Epithelial cell of prostate (primary cell): ENCODE measurements around the gene POTEM.
"Not testable (repeated sequence)": the region's sequence is repeated elsewhere in the genome, so short reads cannot be mapped to it uniquely, and the experiment has no call there.

Experiments used
- DNase-seq: peaks from one replicate; pipeline ENCODE4 v3.0.0-alpha.2; 2011; ENCODE audit warnings: low read depth, low spot score
- H3K27ac ChIP-seq: fragments of 450-650 bp; 2 replicates; pipeline ENCODE4 v1.5.1; 2017; ENCODE audit warnings: mild to moderate bottlenecking

The POTEM gene

GRCh38 chr14:18967134-18967533, at the start of gene POTEM:
Gene POTEM, plus strand, starts transcription at chr14:18967434. Its CDS starts 52 bp downstream, at chr14:18967486.
- not testable (repeated sequence) for H3K27ac ChIP-seq, DNase-seq

GRCh38 chr14:18918345-18918744, 48.9 kb upstream of the POTEM start:
- not testable (repeated sequence) for DNase-seq

DNA sequence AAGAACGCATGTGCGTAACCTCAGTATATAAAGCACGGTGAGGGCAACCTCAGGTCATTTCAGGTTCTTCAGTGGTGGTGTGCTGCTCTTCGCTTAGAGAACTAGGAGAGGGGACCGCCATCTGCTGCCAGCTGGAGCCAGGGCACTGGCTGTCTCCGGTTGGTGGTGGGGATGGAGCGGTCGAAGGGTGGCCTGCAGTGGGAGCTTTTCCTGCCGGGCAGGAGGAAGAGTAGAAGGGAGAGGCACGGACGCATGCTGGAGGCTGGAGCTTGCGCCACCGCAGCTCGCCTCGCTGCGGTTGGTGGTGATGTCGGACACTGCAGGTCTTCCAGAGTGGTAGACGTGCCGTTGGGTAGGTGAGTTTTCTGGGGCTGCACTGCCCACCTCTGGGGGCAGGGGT, 47.2 kb upstream of the POTEM start:
- DNase-seq, H3K27ac ChIP-seq: not testable (repeated sequence)

More at GRCh38 chr14:18918345-18918744, 48.9 kb upstream of the POTEM start:
- not testable (repeated sequence) for H3K27ac ChIP-seq

DNA sequence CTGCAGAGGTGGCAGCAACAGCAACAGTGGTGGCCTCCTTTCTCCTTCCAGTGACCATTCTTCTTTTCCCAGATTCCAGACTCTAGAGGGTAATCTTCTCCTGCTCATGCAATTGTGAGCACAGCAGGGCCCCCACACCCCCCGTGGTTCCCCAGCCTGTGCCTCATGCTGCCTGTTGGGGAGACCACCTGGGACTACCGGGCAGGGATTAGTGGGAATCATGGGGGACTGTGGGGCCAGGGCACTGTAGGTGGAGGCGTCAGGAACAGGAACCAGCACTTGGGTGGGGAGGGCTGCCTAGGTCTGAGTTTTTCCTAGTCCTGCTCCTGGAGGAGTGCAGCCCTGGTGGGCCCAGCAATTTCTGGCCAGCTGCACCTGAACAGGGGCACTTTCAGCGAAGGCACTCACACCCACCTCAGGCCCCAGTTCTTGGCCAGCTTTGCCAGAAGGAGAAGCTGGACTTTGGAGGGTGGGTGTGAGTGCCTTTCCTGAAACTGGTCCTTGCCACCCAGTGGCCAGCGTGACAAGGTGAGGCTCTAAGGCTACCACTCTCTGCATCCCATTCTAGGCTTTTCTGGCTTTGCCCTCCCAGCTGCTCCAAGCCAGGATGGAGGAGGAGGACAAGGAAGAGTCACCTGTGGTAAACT, 46.1 kb upstream of the POTEM start:
- DNase-seq = not testable (repeated sequence)

DNA sequence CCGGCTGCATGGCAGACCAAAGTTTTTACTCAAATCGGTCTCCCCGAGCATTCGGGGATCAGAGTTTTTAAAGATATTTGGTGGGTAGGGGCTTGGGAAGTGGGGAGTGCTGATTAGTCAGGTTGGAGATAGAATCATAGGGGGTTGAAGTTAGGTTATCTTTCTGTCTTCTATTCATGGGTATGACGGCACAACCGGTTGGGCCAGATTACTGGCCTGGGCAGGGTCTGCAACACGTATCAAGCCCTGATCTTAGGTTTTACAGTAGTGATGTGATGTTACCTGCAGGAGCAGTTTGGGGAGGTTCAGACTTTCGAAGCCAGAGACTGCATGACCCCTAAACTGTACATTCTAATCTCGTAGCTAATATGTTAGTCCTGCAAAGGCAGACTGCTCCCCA, 30.4 kb upstream of the POTEM start:
- not testable (repeated sequence) for DNase-seq

More for the DNA sequence above, 46.1 kb upstream of the POTEM start:
- H3K27ac ChIP-seq = not testable (repeated sequence)

DNA sequence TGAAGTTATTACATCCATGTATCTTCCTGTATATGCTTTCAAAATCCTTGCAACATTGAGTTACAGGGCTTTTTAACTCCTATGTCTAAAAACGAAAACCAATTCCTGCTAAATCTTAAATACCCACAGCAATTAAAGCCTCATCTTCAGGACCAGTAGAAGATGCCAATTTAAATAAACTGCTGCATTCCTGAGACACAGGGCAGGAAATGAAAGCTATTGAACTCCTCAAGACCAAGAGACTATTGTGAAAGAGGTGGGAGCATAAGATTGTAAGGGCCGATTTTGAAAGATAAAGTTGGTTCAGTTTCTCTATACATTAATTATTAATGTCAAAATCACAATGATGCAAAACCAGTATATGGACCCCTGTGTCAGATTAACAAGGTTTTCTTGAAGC, 28.5 kb upstream of the POTEM start:
- not testable (repeated sequence) for DNase-seq, H3K27ac ChIP-seq

More for the DNA sequence above, 30.4 kb upstream of the POTEM start:
- not testable (repeated sequence) for H3K27ac ChIP-seq

- not testable (repeated sequence) for H3K27ac ChIP-seq, DNase-seq
These were observed 17.3 kb upstream of the POTEM start for GRCh38 chr14:18949939-18950338.

- not testable (repeated sequence) for H3K27ac ChIP-seq, DNase-seq
These were observed 14.1 kb upstream of the POTEM start for GRCh38 chr14:18953085-18953484.

- H3K27ac ChIP-seq, DNase-seq: not testable (repeated sequence)
These were observed 11.4 kb upstream of the POTEM start for GRCh38 chr14:18955816-18956215.

DNA sequence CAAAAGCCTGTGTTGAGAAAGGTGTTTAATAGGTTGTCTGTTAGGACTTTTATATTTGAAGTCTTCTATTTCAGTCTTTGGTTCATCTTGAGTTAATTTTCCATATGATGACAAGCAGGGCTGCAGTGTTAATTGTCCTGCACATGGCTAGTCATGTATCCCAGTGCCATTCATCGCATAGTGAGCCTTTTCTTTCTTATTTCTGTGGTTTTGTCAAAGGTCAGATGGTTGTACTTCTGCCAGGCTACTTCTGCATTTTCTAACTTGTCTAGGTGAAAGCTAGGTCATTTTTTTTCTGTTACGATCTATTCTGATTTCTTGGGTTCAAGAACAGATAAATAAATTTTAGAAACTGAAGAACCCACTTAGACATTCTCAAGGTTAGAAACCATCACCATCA, 5.7 kb upstream of the POTEM start:
- H3K27ac ChIP-seq = not testable (repeated sequence)

DNA sequence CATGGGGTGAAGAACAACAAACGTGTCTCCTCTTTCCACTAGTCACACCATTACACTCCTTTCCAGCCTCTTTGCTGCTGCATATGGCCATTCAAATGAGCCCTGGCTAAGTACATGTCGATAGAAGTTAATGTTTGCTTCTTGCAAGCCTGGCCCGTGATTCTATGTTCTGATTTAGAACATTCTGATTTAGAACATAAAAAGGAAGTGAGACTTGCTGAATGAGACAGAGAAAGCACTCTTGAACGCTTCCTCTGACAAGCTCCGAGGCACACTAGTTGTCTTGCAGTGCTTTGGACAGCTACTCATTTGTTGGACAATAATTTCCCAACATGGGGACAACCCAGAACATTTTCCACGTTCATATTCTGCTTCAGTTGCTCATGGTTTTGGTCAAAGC, 5.1 kb upstream of the POTEM start:
- not testable (repeated sequence) for DNase-seq, H3K27ac ChIP-seq

More for the DNA sequence above, 5.7 kb upstream of the POTEM start:
- not testable (repeated sequence) for DNase-seq

- not testable (repeated sequence) for DNase-seq, H3K27ac ChIP-seq
These were observed 4.0 kb upstream of the POTEM start for GRCh38 chr14:18963276-18963675.

- H3K27ac ChIP-seq, DNase-seq: not testable (repeated sequence)
These were observed 2.4 kb upstream of the POTEM start for GRCh38 chr14:18964878-18965277.

- DNase-seq, H3K27ac ChIP-seq: not testable (repeated sequence)
These were observed 35.3 kb downstream of the POTEM start for GRCh38 chr14:19002566-19002965.

- not testable (repeated sequence) for DNase-seq, H3K27ac ChIP-seq
These were observed 39.3 kb downstream of the POTEM start for GRCh38 chr14:19006490-19006889.

GRCh38 chr14:19007678-19008077, 40.4 kb downstream of the POTEM start:
- DNase-seq, H3K27ac ChIP-seq: not testable (repeated sequence)

DNA sequence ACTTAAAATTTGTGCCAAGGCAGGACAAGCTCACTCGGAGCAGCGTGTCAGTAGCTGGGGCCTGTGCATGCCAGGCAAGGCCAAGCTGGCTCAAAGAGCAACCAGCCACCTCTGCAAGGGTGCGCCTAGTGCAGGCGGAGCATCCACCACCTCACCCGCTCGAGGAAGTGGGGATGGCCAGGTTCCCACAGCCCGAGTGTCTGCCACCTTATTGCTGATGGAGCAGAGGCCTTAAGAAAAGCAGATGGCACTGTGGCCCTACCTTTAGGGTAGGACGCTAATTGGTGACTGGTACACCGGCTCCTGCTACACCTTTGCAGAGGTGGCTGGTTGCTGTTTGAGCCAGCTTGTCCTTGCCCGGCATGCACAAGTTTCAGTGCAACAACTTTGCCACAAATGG, 43.8 kb downstream of the POTEM start:
- not testable (repeated sequence) for DNase-seq, H3K27ac ChIP-seq

DNA sequence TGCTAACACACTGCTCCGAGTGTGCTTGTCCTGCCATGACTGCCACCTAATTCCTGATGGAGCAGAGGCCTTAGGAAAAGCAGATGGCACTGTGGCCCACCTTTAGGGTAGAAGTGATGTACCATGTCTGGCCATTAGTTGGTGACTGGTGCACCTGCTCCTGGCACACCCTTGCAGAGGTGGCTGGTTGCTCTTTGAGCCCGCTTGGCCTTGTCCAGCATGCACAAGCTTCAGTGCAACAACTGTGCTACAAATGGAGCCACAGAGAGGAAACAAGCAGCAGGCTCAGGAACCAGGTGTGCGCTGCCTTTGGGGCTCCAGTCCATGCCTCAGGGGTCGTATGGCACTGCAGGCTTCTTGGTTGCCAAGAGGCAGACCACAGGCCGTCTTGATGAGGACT, 44.5 kb downstream of the POTEM start:
- DNase-seq, H3K27ac ChIP-seq: not testable (repeated sequence)

- DNase-seq, H3K27ac ChIP-seq: not testable (repeated sequence)
These were observed 48.0 kb downstream of the POTEM start for GRCh38 chr14:19015185-19015584.

- H3K27ac ChIP-seq, DNase-seq: not testable (repeated sequence)
These were observed 57.9 kb downstream of the POTEM start for GRCh38 chr14:19025080-19025589.

DNA sequence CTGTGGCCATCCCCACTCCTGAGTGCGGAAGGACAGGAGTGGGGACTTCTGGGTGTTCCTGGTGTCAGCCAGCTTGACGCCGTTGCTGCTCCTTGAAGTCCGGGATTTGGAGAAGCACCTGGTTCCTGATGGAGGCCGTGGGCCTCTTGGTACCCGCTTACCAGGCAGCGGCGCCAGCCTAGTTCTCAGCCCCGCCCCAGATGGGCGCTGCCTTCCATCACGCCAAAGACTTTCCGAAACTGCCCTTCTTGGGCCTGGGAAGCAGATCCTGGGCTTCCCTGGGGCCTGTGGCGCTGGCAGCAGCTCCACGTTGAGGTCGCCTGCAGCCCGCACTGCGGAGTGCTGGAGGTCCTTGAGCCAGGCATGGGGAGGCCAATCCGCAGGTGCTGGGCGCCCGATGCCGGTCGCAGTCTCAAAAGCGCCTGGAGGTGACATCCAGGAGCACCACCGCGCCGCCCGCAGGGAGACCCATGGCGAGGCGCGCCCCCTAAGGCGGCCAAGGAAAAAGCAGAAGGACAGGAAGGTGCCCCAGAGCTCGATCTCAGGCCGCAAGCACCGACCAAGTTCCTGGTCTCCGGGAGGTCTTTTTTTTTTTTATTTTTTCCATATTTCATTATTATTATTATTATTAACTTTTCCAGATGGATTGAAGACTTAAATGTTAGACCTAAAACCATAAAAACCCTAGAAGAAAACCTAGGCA, 59.6 kb downstream of the POTEM start:
- H3K27ac ChIP-seq, DNase-seq: not testable (repeated sequence)
